Measurements from ENCODE around the gene IRAK4. TPM values are rescaled to one million over a fixed set of nuclear protein-coding genes. Genes with fewer than 3 reads are reported as not detected.

IRAK4 gene
- total and polyA plus RNA-seq, 12 donors, result 9.8 to 25.6 (median 12.4) TPM

DNA sequence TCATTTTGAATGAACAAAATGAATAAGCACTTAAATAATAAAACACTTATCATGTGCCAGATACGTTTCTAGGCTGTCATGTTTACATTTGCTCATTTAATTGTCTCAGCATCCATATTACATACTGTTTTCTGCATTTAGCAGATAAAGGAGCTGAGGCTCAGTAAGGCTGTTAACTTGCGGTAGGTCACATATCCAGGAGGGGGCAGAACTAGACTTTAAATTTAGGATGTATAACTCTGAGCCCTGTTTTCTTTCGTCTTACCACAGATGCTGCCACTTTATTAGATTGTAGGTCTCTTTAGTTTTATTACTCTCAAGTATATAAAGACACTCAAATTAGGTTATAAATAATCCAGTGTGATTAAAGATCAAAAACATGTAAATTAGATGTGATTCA is 17.7 kb downstream of the IRAK4 start:
- WGBS, 4 donors, result 67 to 84% (median 75%) methylated on average over 3 of the region's 3 CpGs
- no peaks in the 10 kb centered on the region for H3K4me1 ChIP-seq (replicated peaks in 1 of 2)
- no peaks in the 10 kb centered on the region for H3K27me3 ChIP-seq
- TF ChIP-seq, protein P1, sequence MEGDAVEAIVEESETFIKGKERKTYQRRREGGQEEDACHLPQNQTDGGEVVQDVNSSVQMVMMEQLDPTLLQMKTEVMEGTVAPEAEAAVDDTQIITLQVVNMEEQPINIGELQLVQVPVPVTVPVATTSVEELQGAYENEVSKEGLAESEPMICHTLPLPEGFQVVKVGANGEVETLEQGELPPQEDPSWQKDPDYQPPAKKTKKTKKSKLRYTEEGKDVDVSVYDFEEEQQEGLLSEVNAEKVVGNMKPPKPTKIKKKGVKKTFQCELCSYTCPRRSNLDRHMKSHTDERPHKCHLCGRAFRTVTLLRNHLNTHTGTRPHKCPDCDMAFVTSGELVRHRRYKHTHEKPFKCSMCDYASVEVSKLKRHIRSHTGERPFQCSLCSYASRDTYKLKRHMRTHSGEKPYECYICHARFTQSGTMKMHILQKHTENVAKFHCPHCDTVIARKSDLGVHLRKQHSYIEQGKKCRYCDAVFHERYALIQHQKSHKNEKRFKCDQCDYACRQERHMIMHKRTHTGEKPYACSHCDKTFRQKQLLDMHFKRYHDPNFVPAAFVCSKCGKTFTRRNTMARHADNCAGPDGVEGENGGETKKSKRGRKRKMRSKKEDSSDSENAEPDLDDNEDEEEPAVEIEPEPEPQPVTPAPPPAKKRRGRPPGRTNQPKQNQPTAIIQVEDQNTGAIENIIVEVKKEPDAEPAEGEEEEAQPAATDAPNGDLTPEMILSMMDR (IDR thresholded peaks at IDR 0.05), result peak in 3 of 6 experiments; percentile 10 to 23 (median 19)
- no peak for TF ChIP-seq POLR2A (IDR thresholded peaks at IDR 0.05)
- H3K9me3 ChIP-seq (replicated peaks in 1 of 3), result no peaks in the 10 kb centered on the region
- no peak overlapping the region for H3K27ac ChIP-seq
- H3K4me3 ChIP-seq, result no peak overlapping the region
- intact Hi-C loops (cut with DNase I), result no loop called here
- peaks cover 0 to 52% of the 10 kb centered on the region in 2 donors for H3K36me3 ChIP-seq (replicated peaks in 1 of 2)
- DNase-seq, result no peak

DNA sequence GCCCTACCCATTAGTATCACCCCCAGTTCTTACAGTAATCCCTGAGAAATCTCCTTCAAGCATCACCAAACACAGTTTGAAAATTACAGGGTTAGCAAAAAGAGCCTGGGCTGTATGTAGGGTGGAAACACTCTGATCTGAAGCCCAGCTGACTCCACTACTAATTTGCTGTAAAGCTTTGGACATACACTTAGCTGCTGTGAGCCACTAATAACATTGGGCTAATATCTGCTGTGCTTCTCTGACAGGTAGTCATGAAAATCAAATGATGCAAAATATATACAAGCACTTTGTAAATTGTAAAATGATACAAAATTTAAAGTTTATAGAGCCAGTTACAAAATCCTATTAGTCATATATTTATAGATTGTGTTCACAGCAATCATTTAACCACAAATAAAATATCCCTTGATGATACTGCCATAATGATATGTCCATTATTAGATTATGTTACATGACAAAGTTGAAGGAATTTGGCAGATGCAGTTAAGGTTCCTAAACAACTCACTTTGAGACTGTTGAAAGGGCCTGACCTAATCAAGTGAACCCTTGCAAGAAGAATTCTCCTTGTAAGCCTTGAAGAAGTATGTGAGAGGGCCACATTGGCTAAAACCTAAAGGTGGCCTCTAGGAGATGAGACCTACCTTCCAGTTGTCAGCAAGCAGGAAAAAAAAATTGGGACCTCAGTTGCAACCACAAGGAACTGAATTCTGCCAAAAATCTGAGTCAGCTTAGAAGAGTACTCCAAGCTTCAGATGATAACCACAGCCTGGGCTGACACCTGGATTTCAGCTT is 28.3 kb downstream of the IRAK4 start:
- TF ChIP-seq POLR2A (IDR thresholded peaks at IDR 0.05), result no peak
- TF ChIP-seq, protein P1 (IDR thresholded peaks at IDR 0.05), result no peak
- H3K36me3 ChIP-seq (replicated peaks in 1 of 2), result peaks cover 0 to 38% of the 10 kb centered on the region in 2 donors
- intact Hi-C loops (cut with DNase I), result no loop called here
- H3K9me3 ChIP-seq (replicated peaks in 1 of 3), result no peaks in the 10 kb centered on the region
- no peak overlapping the region for H3K27ac ChIP-seq
- no peaks in the 10 kb centered on the region for H3K4me1 ChIP-seq (replicated peaks in 1 of 2)
- no peak for DNase-seq
- no peak overlapping the region for H3K4me3 ChIP-seq
- H3K27me3 ChIP-seq, result no peaks in the 10 kb centered on the region

DNA sequence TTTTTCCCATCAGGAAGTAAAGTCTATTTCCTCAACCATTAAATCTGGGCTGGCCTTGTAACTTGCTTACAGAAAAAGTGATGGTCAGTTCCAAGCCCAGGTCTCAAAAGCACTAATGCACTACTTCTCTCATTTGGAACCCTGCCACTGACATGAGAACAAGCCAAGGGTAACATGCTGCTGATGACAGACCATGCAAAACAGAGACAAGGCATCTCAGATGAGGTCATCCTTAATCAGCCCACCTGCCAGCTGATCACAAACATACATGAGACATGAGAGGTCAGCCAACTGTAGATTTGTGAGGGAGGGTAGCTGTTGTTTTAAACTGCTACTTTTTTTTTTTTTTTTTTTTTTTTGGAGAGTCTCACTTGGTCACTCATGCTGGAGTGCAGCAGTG is 31.2 kb downstream of the IRAK4 start:
- Histone ChIP-seq H3K27ac (no peak overlapping the region), H3K4me3 (no peak overlapping the region), H3K27me3 (no peaks in the 10 kb centered on the region), H3K9me3 (replicated peaks in 1 of 3) (no peaks in the 10 kb centered on the region), H3K36me3 (replicated peaks in 1 of 2) (peaks cover 0 to 23% of the 10 kb centered on the region in 2 donors), H3K4me1 (replicated peaks in 1 of 2) (no peaks in the 10 kb centered on the region)
- intact Hi-C loops (cut with DNase I), result no loop called here
- TF ChIP-seq, protein P1 (IDR thresholded peaks at IDR 0.05), result no peak
- no peak for TF ChIP-seq POLR2A (IDR thresholded peaks at IDR 0.05)
- DNase-seq, result no peak

DNA sequence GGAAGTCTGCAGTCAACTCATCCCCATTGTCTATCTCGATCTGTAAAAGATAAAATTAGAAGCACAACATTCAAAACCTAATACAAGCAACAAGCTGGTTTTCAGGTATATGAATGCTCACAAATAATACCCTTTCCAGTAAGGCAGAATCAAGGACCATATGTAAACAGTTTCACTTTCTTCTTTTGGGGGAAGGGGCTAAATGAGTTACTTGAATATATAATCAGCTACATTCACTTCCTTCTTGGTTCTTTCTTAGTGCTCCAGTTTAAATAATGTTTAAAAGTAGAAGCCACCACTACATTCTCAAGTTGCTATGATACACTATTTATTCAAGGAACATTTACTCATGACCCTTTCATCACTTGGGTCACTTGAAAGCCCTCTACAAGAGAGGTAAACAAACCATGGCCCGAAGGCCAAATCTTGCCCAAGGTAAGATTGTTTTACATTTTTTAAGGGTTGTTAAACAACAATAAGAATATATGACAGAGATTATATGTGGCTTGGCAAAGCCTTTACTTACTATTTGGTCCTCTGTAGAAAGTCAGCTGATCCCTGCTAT is 37.0 kb downstream of the IRAK4 start:
- no peaks in the 10 kb centered on the region for H3K27me3 ChIP-seq
- intact Hi-C loops (cut with DNase I), result no loop called here
- no peaks in the 10 kb centered on the region for H3K9me3 ChIP-seq (replicated peaks in 1 of 3)
- WGBS, 4 donors, result 77 to 84% (median 78%) methylated on average over 2 of the region's 2 CpGs
- H3K4me1 ChIP-seq (replicated peaks in 1 of 2), result no peaks in the 10 kb centered on the region
- TF ChIP-seq, protein P1 (IDR thresholded peaks at IDR 0.05), result no peak
- no peak for TF ChIP-seq POLR2A (IDR thresholded peaks at IDR 0.05)
- no peak overlapping the region for H3K27ac ChIP-seq
- no peak for DNase-seq
- H3K4me3 ChIP-seq, result no peak overlapping the region
- H3K36me3 ChIP-seq (replicated peaks in 1 of 2), result peaks cover 0 to 60% of the 10 kb centered on the region in 2 donors
